OCI-LY3 (cell line): ENCODE data around the gene IKBKG.

Experiments used
- H2AFZ ChIP-seq: fragments of 200-600, 300-600 bp; shearing (Covaris generic); 2 replicates; pipeline ENCODE4 v1.6.0; 2014; ENCODE audit warnings: antibody characterized with exemption, low read depth, low read length
- H3K27ac ChIP-seq: fragments of 200-600, 300-600 bp; sonication (generic); 2 replicates; pipeline ENCODE4 v1.5.1; 2014; ENCODE audit warnings: mild to moderate bottlenecking, low read length, moderate library complexity, mixed read lengths
- H3K27me3 ChIP-seq: fragments of 200-600, 300-600 bp; sonication (generic); 2 replicates; pipeline ENCODE4 v1.6.1; 2014; ENCODE audit warnings: low read depth, low read length, mixed read lengths
- H3K36me3 ChIP-seq: fragments of 200-600, 300-600 bp; sonication (generic); replicated peaks from 2 replicates; pipeline ENCODE3; 2014; ENCODE audit warnings: low read depth, low read length, mixed read lengths
- H3K4me1 ChIP-seq: fragments of 300-600, 200-600 bp; sonication (generic); 2 replicates; pipeline ENCODE4 v1.6.1; 2014; ENCODE audit warnings: low read length, mixed read lengths
- H3K4me2 ChIP-seq: fragments of 200-600, 300-600 bp; sonication (generic); 2 replicates; pipeline ENCODE4 v1.6.1; 2014; ENCODE audit warnings: low read length, mixed read lengths
- H3K4me3 ChIP-seq: fragments of 300-600, 200-600 bp; sonication (generic); 2 replicates; pipeline ENCODE4 v1.5.1; 2014; ENCODE audit warnings: antibody characterized with exemption, mild to moderate bottlenecking, low read length, moderate library complexity
- H3K79me2 ChIP-seq: fragments of 300-600, 200-600 bp; shearing (Covaris generic); 2 replicates; pipeline ENCODE4 v1.6.1; 2014; ENCODE audit warnings: mild to moderate bottlenecking, low read length, mixed read lengths
- H3K9ac ChIP-seq: fragments of 300-600, 200-600 bp; shearing (Covaris generic); 2 replicates; pipeline ENCODE4 v1.6.0; 2014; ENCODE audit warnings: mild to moderate bottlenecking, low read length, moderate library complexity
- H3K9me3 ChIP-seq: fragments of 200-600, 300-600 bp; shearing (Covaris generic); 2 replicates; pipeline ENCODE4 v1.6.1; 2014; ENCODE audit warnings: low read length, mixed read lengths; ENCODE audit not compliant: insufficient read depth
- H4K20me1 ChIP-seq: fragments of 200-600, 300-600 bp; sonication (generic); 2 replicates; pipeline ENCODE4 v1.6.1; 2016; ENCODE audit warnings: low read length, mixed read lengths; ENCODE audit not compliant: insufficient read depth
- EZH2phosphoT487 ChIP-seq: fragments of 200-600 bp; shearing (Covaris generic); IDR thresholded peaks from 2 replicates; pipeline ENCODE4 v1.6.1; 2018; ENCODE audit warnings: antibody characterized with exemption, mixed run types, low read depth
- TF ChIP-seq, protein P1 (sequence below): fragments of 200-600, 300-600 bp; sonication (generic); IDR thresholded peaks from 2 replicates; pipeline ENCODE4 v1.5.1; 2014; ENCODE audit warnings: antibody characterized with exemption, low read length, low read depth

IKBKG gene

DNA sequence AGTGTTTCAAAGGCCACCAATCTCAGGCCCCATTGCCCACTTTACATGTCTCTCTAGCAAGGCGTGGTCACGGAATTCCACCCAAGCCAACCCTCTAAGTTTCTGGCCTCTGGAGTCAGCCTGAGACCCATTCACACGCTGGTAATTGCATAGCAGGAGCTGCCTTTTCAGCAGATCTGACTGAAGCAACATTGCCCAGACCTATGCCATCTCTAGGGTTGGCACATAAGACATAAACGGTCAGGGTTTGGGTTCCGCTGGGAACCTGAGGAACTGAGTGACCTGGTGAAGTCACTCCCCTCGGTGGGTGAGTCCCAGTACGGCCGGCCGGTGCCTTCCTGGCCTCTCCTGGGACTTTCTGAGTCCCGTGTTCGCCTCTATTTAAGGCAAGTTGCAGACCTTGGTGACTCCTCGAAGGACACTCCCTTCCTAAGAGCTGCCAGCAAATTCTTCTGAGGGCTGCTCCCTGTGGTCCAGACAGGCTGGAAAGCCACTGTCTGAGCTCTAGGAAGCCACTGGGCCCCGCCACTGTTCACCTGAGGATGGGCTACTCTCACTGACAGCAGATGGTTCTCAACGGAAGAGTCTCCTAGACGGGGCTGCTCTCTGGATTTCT lies 53.4 kb downstream of the IKBKG start:
- H3K27ac ChIP-seq, result no peak overlapping the region
- H3K9ac ChIP-seq, result no peak overlapping the region
- H4K20me1 ChIP-seq, result no peaks in the 10 kb centered on the region
- H3K9me3 ChIP-seq, result no peaks in the 10 kb centered on the region
- H3K4me3 ChIP-seq, result no peak overlapping the region
- no peak overlapping the region for H2AFZ ChIP-seq
- TF ChIP-seq EZH2phosphoT487, result no peak
- TF ChIP-seq, protein P1, sequence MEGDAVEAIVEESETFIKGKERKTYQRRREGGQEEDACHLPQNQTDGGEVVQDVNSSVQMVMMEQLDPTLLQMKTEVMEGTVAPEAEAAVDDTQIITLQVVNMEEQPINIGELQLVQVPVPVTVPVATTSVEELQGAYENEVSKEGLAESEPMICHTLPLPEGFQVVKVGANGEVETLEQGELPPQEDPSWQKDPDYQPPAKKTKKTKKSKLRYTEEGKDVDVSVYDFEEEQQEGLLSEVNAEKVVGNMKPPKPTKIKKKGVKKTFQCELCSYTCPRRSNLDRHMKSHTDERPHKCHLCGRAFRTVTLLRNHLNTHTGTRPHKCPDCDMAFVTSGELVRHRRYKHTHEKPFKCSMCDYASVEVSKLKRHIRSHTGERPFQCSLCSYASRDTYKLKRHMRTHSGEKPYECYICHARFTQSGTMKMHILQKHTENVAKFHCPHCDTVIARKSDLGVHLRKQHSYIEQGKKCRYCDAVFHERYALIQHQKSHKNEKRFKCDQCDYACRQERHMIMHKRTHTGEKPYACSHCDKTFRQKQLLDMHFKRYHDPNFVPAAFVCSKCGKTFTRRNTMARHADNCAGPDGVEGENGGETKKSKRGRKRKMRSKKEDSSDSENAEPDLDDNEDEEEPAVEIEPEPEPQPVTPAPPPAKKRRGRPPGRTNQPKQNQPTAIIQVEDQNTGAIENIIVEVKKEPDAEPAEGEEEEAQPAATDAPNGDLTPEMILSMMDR, result no peak
- H3K27me3 ChIP-seq, result no peaks in the 10 kb centered on the region
- no peaks in the 10 kb centered on the region for H3K79me2 ChIP-seq
- no peak overlapping the region for H3K4me2 ChIP-seq
- no peaks in the 10 kb centered on the region for H3K4me1 ChIP-seq
- no peaks in the 10 kb centered on the region for H3K36me3 ChIP-seq

- Histone ChIP-seq H3K4me3 (no peak overlapping the region), H3K27ac (no peak overlapping the region)
Observed at GRCh38 chrX:154602226-154602625, 54.8 kb downstream of the IKBKG start.

DNA sequence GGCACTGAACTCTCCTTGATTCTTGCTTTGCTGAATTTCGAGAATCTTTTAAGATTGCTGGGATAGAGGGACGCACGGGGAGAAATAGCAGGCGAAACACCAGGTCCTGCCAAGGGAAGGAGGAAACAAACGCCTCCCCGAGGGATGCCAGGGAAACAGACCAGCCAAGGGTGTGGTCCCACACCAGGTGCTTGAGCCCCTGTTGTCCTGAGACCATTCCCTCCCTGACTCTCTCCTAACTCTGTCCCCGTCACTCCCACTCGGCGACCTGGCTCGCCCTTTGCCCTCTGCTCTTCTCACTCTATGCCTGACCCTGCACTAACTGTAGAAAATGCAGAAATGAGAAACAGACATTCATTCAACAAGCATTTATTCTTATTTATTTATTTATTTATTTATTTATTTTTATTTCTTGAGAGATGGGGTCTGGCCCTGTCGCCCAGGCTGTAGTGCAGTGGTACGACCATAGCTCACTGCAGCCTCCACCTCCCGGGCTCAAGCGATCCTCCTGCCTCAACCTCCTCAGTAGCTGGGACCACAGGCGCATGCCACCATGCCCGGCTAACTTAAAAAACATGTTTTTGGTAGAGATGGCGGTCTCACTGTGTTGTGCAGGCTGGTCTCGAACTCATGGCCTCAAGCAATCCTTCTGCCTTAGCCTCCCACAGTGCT lies 55.5 kb downstream of the IKBKG start:
- Histone ChIP-seq H3K4me3 (no peak overlapping the region), H4K20me1 (no peaks in the 10 kb centered on the region), H3K36me3 (no peaks in the 10 kb centered on the region), H3K9me3 (no peaks in the 10 kb centered on the region), H3K4me2 (no peak overlapping the region), H3K9ac (no peak overlapping the region), H3K27me3 (no peaks in the 10 kb centered on the region), H3K27ac (no peak overlapping the region), H3K4me1 (no peaks in the 10 kb centered on the region), H2AFZ (no peak overlapping the region), H3K79me2 (no peaks in the 10 kb centered on the region)
- TF ChIP-seq, protein P1, result no peak

More at GRCh38 chrX:154602226-154602625, 54.8 kb downstream of the IKBKG start:
- Histone ChIP-seq H3K4me2 (no peak overlapping the region), H3K79me2 (no peaks in the 10 kb centered on the region), H3K27me3 (no peaks in the 10 kb centered on the region), H3K36me3 (no peaks in the 10 kb centered on the region), H3K9ac (no peak overlapping the region), H3K9me3 (no peaks in the 10 kb centered on the region), H4K20me1 (no peaks in the 10 kb centered on the region), H3K4me1 (no peaks in the 10 kb centered on the region), H2AFZ (no peak overlapping the region)
- no peak for TF ChIP-seq EZH2phosphoT487
- TF ChIP-seq, protein P1, result no peak

GRCh38 chrX:154603438-154604430 lies 56.3 kb downstream of the IKBKG start:
- Histone ChIP-seq H3K36me3 (no peaks in the 10 kb centered on the region), H3K27ac (no peak overlapping the region), H3K4me3 (no peak overlapping the region), H3K9ac (no peak overlapping the region), H3K9me3 (no peaks in the 10 kb centered on the region), H4K20me1 (no peaks in the 10 kb centered on the region), H3K4me1 (no peaks in the 10 kb centered on the region), H3K79me2 (no peaks in the 10 kb centered on the region), H3K27me3 (no peaks in the 10 kb centered on the region), H2AFZ (no peak overlapping the region), H3K4me2 (no peak overlapping the region)
- TF ChIP-seq, protein P1, result no peak
- no peak for TF ChIP-seq EZH2phosphoT487
